HepG2 (cell line): ENCODE results near the gene CCDC57. TPM values are rescaled to one million over a fixed set of nuclear protein-coding genes. Genes with fewer than 3 reads are reported as not detected.

ENCODE experiments used
- ATAC-seq: fragments of 200-7000 bp; cut with Tn5 transposase; 3 replicates; pipeline ENCODE4 v1.9.1; 2020; ENCODE audit warnings: mild to moderate bottlenecking, moderate library complexity
- BruUV-seq: library from RNA; stranded (reverse); fragments of 400-500 nt; replicated peaks from 2 replicates; lab custom pipeline; 2021; lab: Mats Ljungman, UMichigan
- CTCF ChIA-PET: fragments of 300-600 bp; formaldehyde crosslinking; extraction: SDS; loops from one replicate; lab custom pipeline; 2021; ENCODE audit warnings: low total read pairs, inconsistent platforms, low intra/inter-chr PET ratio; lab: Yijun Ruan, JAX
- POLR2A ChIA-PET: fragments of 350-600 bp; sonication (Branson Sonifier 250); formaldehyde crosslinking; loops from one replicate; lab custom pipeline; 2020; ENCODE audit warnings: antibody characterized with exemption, inconsistent platforms; lab: Yijun Ruan, JAX
- DNase-seq: peaks from one replicate; pipeline ENCODE4 v3.0.0-alpha.2; 2015; ENCODE audit warnings: low spot score
- FAIRE-seq: peaks from 3 replicates; lab custom pipeline; 2011; peaks lifted over from hg19 to GRCh38; lab: Jason Lieb, UNC
- H2AFZ ChIP-seq: one replicate; pipeline ENCODE4 v1.6.1; 2011; ENCODE audit warnings: low read length, inconsistent platforms
- H3K27ac ChIP-seq: fragments of 300-600 bp; 3 replicates; pipeline ENCODE4 v1.8.0; 2011; ENCODE audit warnings: mixed run types, mild to moderate bottlenecking, mixed read lengths, low read length, inconsistent platforms; ENCODE audit not compliant: insufficient read depth; ENCODE audit errors: extremely low read length
- H3K27me3 ChIP-seq, 2 experiments: fragments of 200-600 bp in 1 of 2; 2 replicates in 1 of 2; 3 replicates in 1 of 2; pipeline versions ENCODE4 v1.6.0 to v1.8.0; 2011; ENCODE audit warnings: low read length in 2 of 2, mild to moderate bottlenecking in 2 of 2, moderate library complexity in 2 of 2, inconsistent platforms in 1 of 2; ENCODE audit not compliant: insufficient read depth in 2 of 2, control insufficient read depth in 1 of 2
- H3K36me3 ChIP-seq, 2 experiments: fragments of 200-600 bp in 1 of 2; replicated peaks in 1 of 2; 2 replicates in 1 of 2; 3 replicates in 1 of 2; pipeline versions ENCODE4 v1.5.1 to v1.8.0; 2011; ENCODE audit warnings: low read length in 2 of 2, inconsistent platforms in 1 of 2; ENCODE audit not compliant: insufficient read depth in 2 of 2, control insufficient read depth in 1 of 2
- H3K4me1 ChIP-seq: 2 replicates; pipeline ENCODE4 v1.5.1; 2012; ENCODE audit warnings: low read length, inconsistent platforms; ENCODE audit not compliant: insufficient read depth
- H3K4me2 ChIP-seq: 2 replicates; pipeline ENCODE4 v1.6.0; 2011; ENCODE audit warnings: low read depth, low read length, inconsistent platforms
- H3K4me3 ChIP-seq, 3 experiments: fragments of 200-600 bp in 1 of 3; sonication (generic), shearing (Covaris generic) in 1 of 3; replicated peaks in 1 of 3; 2 replicates each; pipeline ENCODE4 v1.5.1; 2011 to 2016; ENCODE audit warnings: low read length in 3 of 3, inconsistent platforms in 2 of 3, low read depth in 2 of 3, mild to moderate bottlenecking in 2 of 3, control low read depth in 1 of 3, mixed read lengths in 1 of 3; ENCODE audit not compliant: insufficient read depth in 1 of 3
- H3K79me2 ChIP-seq: one replicate; pipeline ENCODE4 v1.6.1; 2011; ENCODE audit warnings: low read length, inconsistent platforms; ENCODE audit not compliant: insufficient read depth
- H3K9ac ChIP-seq: 2 replicates; pipeline ENCODE4 v1.6.0; 2011; ENCODE audit warnings: mild to moderate bottlenecking, low read depth, low read length, inconsistent platforms; ENCODE audit not compliant: insufficient read depth
- H3K9me3 ChIP-seq: 2 replicates; pipeline ENCODE4 v1.5.1; 2012; ENCODE audit warnings: mild to moderate bottlenecking, low read length
- H4K20me1 ChIP-seq: 2 replicates; pipeline ENCODE4 v1.6.0; 2011; ENCODE audit warnings: inconsistent platforms, mild to moderate bottlenecking, low read length, moderate library complexity; ENCODE audit not compliant: insufficient read depth
- CBX2 ChIP-seq, 2 experiments: fragments of 200-600 bp in 1 of 2; sonication (generic); formaldehyde crosslinking in 1 of 2; IDR thresholded peaks; 2 replicates each; pipeline versions ENCODE4 v1.7.0 to v1.8.1; 2018 to 2022; ENCODE audit warnings: low read depth in 2 of 2, low read length in 1 of 2, mild to moderate bottlenecking in 1 of 2, missing genetic modification reagents in 1 of 2
- CENPX ChIP-seq: sonication (generic); formaldehyde crosslinking; IDR thresholded peaks from 2 replicates; pipeline ENCODE4 v1.9.0; 2021; ENCODE audit warnings: mild to moderate bottlenecking, missing genetic modification reagents, moderate library complexity
- GFI1 ChIP-seq: sonication (generic); formaldehyde crosslinking; IDR thresholded peaks from 2 replicates; pipeline ENCODE4 v1.5.0; 2020; ENCODE audit warnings: missing genetic modification reagents, mild to moderate bottlenecking, borderline replicate concordance
- HCFC1 ChIP-seq: fragments of 150-350 bp; IDR thresholded peaks from 2 replicates; pipeline ENCODE4 v1.6.1; 2014; ENCODE audit warnings: low read depth, low read length
- MXD3 ChIP-seq: IDR thresholded peaks from 2 replicates; pipeline ENCODE4 v1.6.1; 2016; ENCODE audit warnings: mild to moderate bottlenecking, missing biosample characterization, missing genetic modification reagents
- PAXIP1 ChIP-seq: sonication (generic); formaldehyde crosslinking; conservative IDR thresholded peaks from 2 replicates; pipeline ENCODE4 v1.4.0; 2020; ENCODE audit warnings: mild to moderate bottlenecking, missing genetic modification reagents, moderate library complexity
- PHF8 ChIP-seq: sonication (generic); formaldehyde crosslinking; IDR thresholded peaks from 2 replicates; pipeline ENCODE4 v1.5.0; 2020; ENCODE audit warnings: missing genetic modification reagents
- U2AF2 ChIP-seq: fragments of 200-400 bp; formaldehyde crosslinking; IDR thresholded peaks from 2 replicates; pipeline ENCODE4 v1.6.1; 2017; ENCODE audit warnings: low read depth, mild to moderate bottlenecking, low read length
- WIZ ChIP-seq: sonication (generic); formaldehyde crosslinking; IDR thresholded peaks from 2 replicates; pipeline ENCODE4 v1.5.1; 2020; ENCODE audit warnings: mild to moderate bottlenecking, missing genetic modification reagents
- ZFP37 ChIP-seq: sonication (generic); formaldehyde crosslinking; IDR thresholded peaks from 2 replicates; pipeline ENCODE4 v1.4.0; 2020; ENCODE audit warnings: missing genetic modification reagents, borderline replicate concordance
- ZFP82 ChIP-seq: sonication (generic); formaldehyde crosslinking; IDR thresholded peaks from 2 replicates; pipeline ENCODE4 v1.5.1; 2020; ENCODE audit warnings: mild to moderate bottlenecking, missing genetic modification reagents, borderline replicate concordance
- ZNF546 ChIP-seq: sonication (generic); formaldehyde crosslinking; conservative IDR thresholded peaks from 2 replicates; pipeline ENCODE4 v1.8.1; 2023; ENCODE audit warnings: mild to moderate bottlenecking, missing genetic modification reagents
- whole genome bisulfite sequencing: methylation state at CpG from one replicate; pipeline ENCODE4 v1.1.6; 2017; ENCODE audit warnings: low lambda C conversion rate; 5-methylcytosine and 5-hydroxymethylcytosine counted together
- in situ Hi-C: cut with HindIII; loops from 2 replicates; pipeline ENCODE4 v1.10.0; 2017; ENCODE audit warnings: low pct_unique_long_range_greater_than_20kb; ENCODE audit not compliant: extremely low pct_ligation_motif_present
- intact Hi-C: fragments of 100-400 bp; cut with micrococcal nuclease; formaldehyde crosslinking; loops from one replicate; pipeline ENCODE4 v1.10.0; 2022; ENCODE audit not compliant: unreplicated experiment
- polyA plus RNA-seq, 8 experiments: library from polyadenylated mRNA; depleted of rRNA in 3 of 8; stranded (reverse) in 7 of 8; unstranded in 1 of 8; fragments of >200 nt; fragmentation: Illumina TruSeq in 4 of 8; extraction: Trizol in 4 of 8; gene quantifications; 2 replicates each; pipeline versions ENCODE4 v1.2.1 to v1.2.3, GENCODE V29; 2011 to 2016; ENCODE audit warnings: low read depth in 4 of 8, missing spikeins in 1 of 8, mixed read lengths in 1 of 8; ENCODE audit not compliant: insufficient read depth in 1 of 8
- total RNA-seq, 5 experiments: library from RNA; depleted of rRNA; stranded (reverse); fragments of >200 nt; fragmentation: Illumina TruSeq; extraction: Trizol; gene quantifications; 2 replicates each; pipeline ENCODE4 v1.2.3, GENCODE V29; 2016; ENCODE audit warnings: low read depth in 1 of 5
- TF ChIP-seq, protein P1 (sequence below): sonication (generic); formaldehyde crosslinking; IDR thresholded peaks from 2 replicates; pipeline ENCODE4 v1.8.1; 2023; ENCODE audit warnings: missing genetic modification reagents, mild to moderate bottlenecking, borderline replicate concordance
- TF ChIP-seq, protein P2 (sequence below): sonication (generic); formaldehyde crosslinking; IDR thresholded peaks from 2 replicates; pipeline ENCODE4 v1.5.1; 2020; ENCODE audit warnings: mild to moderate bottlenecking, missing genetic modification reagents, moderate library complexity
- TF ChIP-seq, protein P3 (sequence below): sonication (generic); formaldehyde crosslinking; IDR thresholded peaks from 2 replicates; pipeline ENCODE4 v1.8.0; 2022; ENCODE audit warnings: missing genetic modification reagents, mild to moderate bottlenecking, moderate library complexity, borderline replicate concordance

CCDC57 gene
- total and polyA plus RNA-seq, 2 of the 13 experiments (the other 11 are each of a cell fraction or from before 2014, with no cell fraction given) = 59.3 to 59.9 TPM

DNA sequence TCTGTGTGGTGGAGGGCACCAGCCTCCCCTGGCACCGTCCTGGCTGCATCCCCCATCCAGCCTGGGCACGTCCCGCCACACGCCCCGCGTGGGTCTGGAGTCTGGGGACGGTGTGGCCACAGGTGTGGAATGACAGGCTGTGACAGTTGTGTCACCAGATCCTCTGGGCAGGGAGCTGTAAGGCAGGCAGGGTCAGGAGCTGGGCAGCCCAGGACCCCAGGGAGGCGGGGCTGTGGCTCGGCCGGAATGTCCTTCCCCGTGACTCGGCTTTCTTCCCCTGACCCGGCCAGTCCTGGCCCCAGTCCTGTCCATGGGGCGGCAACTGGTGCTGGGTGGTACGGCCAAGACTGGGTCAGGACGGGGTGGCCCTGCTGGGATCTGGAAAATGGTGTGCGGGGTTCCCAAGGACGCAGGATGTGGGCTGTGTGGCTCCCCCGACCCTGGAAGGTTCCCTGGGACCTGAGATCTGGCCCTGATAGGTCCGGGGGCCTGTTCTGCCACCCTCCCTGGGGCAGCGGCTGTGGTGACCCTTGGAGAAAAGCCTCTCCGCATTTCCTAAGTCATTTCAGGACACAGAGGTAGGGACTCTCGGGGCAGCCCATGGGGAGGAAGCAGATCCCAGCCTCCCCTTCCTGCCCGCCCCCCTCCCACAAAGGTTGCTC, 12.9 kb upstream of the CCDC57 start:
- Histone ChIP-seq H3K4me2 (peak overlapping the region; percentile 95), H3K4me1 (peaks cover 61% of the 10 kb centered on the region), H3K9me3 (no peaks in the 10 kb centered on the region), H3K79me2 (peaks cover 15% of the 10 kb centered on the region), H4K20me1 (peaks cover 16% of the 10 kb centered on the region; the same call in 1 of the 2 replicates), H3K27ac (peak overlapping the region; percentile 19), H2AFZ (no peak overlapping the region), H3K36me3 (no peaks in the 10 kb centered on the region), H3K4me3 (peak overlapping the region; percentile 56 to 77 (median 60)), H3K27me3 (no peaks in the 10 kb centered on the region), H3K9ac (peak overlapping the region; percentile 66)
- in situ Hi-C loops = no loop called here
- CTCF ChIA-PET = no interaction called here
- peak; percentile 12 for FAIRE-seq
- ATAC-seq = peak; percentile 26
- no peak for DNase-seq
- WGBS = 4% methylated on average over 12 of the region's 24 CpGs
- no TSS peak for BruUV-seq
- POLR2A ChIA-PET = interaction anchor here (0.8 to 3.2 kb wide), 9 partner anchors 9 to 119 kb away, joined by 3 to 29 read pairs (median 3); partner anchors contain the start of gene CCDC57
- intact Hi-C loops = loop anchor here (1.0 kb wide), 1 partner anchor 8 kb away; no protein-coding TSS in a partner anchor
- no peak for TF ChIP-seq CENPX
- TF ChIP-seq PAXIP1 = peak; percentile 32; the same call in 1 of the 2 replicates
- TF ChIP-seq ZFP82 (CRISPR knock-in tag) = no peak
- no peak for TF ChIP-seq GFI1 (CRISPR knock-in tag)
- TF ChIP-seq ZNF546 (CRISPR knock-in tag) = no peak
- no peak for TF ChIP-seq HCFC1
- TF ChIP-seq, protein P1, sequence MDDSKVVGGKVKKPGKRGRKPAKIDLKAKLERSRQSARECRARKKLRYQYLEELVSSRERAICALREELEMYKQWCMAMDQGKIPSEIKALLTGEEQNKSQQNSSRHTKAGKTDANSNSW (CRISPR knock-in tag) = no peak
- TF ChIP-seq PHF8 = peak; percentile 50; the same call in 1 of the 2 replicates
- no peak for TF ChIP-seq MXD3 (CRISPR knock-in tag)
- TF ChIP-seq WIZ = no peak
- TF ChIP-seq, protein P2, sequence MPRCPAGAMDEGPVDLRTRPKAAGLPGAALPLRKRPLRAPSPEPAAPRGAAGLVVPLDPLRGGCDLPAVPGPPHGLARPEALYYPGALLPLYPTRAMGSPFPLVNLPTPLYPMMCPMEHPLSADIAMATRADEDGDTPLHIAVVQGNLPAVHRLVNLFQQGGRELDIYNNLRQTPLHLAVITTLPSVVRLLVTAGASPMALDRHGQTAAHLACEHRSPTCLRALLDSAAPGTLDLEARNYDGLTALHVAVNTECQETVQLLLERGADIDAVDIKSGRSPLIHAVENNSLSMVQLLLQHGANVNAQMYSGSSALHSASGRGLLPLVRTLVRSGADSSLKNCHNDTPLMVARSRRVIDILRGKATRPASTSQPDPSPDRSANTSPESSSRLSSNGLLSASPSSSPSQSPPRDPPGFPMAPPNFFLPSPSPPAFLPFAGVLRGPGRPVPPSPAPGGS = peak; percentile 70; the same call in 1 of the 2 replicates
- TF ChIP-seq CBX2 (IDR thresholded peaks at IDR 0.05; ENCODE audit: low read depth, low read length) = no peak
- no peak for TF ChIP-seq CBX2 (CRISPR knock-in tag; IDR thresholded peaks at IDR 0.05; ENCODE audit: low read depth)
- TF ChIP-seq, protein P3, sequence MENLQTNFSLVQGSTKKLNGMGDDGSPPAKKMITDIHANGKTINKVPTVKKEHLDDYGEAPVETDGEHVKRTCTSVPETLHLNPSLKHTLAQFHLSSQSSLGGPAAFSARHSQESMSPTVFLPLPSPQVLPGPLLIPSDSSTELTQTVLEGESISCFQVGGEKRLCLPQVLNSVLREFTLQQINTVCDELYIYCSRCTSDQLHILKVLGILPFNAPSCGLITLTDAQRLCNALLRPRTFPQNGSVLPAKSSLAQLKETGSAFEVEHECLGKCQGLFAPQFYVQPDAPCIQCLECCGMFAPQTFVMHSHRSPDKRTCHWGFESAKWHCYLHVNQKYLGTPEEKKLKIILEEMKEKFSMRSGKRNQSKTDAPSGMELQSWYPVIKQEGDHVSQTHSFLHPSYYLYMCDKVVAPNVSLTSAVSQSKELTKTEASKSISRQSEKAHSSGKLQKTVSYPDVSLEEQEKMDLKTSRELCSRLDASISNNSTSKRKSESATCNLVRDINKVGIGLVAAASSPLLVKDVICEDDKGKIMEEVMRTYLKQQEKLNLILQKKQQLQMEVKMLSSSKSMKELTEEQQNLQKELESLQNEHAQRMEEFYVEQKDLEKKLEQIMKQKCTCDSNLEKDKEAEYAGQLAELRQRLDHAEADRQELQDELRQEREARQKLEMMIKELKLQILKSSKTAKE (CRISPR knock-in tag) = 0 out of 2 replicates have a peak, but pooled peaks have one; percentile 2
- no peak for TF ChIP-seq U2AF2
- TF ChIP-seq ZFP37 (CRISPR knock-in tag) = no peak; the same call in 1 of the 2 replicates
